ENCODE results near the gene ARFGEF2.
"Not testable (repeated sequence)": the region's sequence is repeated elsewhere in the genome, so short reads cannot be mapped to it uniquely, and the experiment has no call there.

Gene ARFGEF2

GRCh38 chr20:48999890-49000870, 78.7 kb downstream of the ARFGEF2 start:
- DNase-seq (ENCODE audit: low spot score), result no peak

DNA sequence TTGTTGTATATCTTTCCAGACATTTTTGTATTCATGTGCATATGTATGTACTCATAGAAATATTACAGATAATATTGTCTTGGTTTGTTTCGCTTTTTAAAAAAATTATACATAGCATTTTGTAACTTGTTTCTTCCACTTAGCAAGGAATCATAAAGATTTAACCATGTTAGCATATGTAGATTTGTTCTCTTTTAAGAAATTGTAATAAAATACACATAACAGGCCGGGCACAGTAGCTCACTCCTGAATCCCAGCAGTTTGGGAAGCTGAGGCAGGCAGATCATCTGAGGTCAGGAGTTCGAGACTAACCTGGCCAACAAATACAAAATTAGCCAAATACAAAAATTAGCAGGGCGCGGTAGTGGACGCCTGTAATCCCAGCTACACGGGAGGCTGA, 80.2 kb downstream of the ARFGEF2 start:
- no peak for DNase-seq (ENCODE audit: low spot score)

DNA sequence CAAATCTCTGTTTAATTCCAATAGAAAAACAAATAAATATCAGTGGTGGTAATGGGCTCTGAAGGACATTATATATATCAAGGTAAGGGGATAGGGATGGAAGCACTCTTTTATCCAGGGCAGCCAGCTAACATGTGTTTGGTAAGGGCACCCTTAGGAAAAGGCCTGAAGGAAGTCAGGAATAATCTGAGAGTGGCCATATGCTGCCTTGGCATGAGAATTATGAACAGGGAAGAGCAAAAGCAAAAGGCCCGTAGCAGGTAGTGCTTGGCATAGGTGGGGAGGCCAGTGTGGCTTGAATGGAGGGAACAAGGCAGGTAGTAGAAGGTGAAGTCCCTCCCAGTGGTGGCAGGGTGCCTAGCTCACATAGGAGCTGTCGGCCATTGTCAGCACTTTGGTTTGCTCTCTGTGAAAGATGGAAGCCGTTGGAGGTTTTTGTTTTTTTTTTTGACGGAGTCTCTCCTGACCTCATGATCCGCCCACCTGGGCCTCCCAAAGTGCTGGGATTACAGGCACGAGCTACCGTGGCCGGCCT, 85.0 kb downstream of the ARFGEF2 start:
- no peak for DNase-seq (ENCODE audit: low spot score)

DNA sequence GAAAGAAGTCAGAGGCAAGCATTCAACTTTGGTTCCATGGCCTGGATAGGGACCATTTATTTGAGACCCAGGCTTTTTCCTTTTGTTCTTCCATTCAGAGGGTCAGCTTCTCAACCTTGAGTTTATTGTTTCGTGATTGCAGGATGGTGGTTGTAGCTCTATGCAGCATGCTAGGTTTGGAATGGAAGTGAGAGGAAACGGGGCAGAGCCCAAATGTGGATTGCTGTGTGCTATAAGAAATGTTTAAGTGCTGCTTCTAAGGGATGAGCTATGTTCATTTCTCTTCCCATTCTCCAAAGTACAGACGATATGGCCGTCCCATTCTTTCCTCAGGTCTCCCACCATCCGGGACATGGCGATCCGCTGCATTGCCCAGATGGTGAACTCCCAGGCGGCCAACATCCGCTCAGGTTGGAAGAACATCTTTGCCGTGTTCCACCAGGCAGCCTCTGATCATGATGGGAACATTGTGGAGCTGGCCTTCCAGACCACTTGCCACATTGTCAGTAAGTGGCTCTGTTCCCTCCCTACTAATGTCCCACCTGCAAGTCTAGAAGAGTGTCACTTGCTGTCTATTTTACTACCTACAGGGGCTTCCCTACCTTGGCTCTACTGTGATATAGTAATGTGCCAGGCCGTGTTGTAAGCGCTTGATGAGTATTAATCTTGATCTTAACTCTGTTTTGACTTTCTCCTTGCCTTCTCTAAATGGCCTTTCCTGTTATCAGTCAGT, 88.6 kb downstream of the ARFGEF2 start:
- DNase-seq (ENCODE audit: low spot score), result no peak

- no peak for DNase-seq (ENCODE audit: low spot score)
These were observed 102.7 kb downstream of the ARFGEF2 start for GRCh38 chr20:49024220-49024619.

GRCh38 chr20:49028177-49028576, 106.7 kb downstream of the ARFGEF2 start:
- DNase-seq (ENCODE audit: low spot score), result not testable (repeated sequence)

GRCh38 chr20:49028684-49029083, 107.2 kb downstream of the ARFGEF2 start:
- DNase-seq (ENCODE audit: low spot score), result peak; percentile 58

- no peak for DNase-seq (ENCODE audit: low spot score)
These were observed 107.7 kb downstream of the ARFGEF2 start for GRCh38 chr20:49029203-49029602.

DNA sequence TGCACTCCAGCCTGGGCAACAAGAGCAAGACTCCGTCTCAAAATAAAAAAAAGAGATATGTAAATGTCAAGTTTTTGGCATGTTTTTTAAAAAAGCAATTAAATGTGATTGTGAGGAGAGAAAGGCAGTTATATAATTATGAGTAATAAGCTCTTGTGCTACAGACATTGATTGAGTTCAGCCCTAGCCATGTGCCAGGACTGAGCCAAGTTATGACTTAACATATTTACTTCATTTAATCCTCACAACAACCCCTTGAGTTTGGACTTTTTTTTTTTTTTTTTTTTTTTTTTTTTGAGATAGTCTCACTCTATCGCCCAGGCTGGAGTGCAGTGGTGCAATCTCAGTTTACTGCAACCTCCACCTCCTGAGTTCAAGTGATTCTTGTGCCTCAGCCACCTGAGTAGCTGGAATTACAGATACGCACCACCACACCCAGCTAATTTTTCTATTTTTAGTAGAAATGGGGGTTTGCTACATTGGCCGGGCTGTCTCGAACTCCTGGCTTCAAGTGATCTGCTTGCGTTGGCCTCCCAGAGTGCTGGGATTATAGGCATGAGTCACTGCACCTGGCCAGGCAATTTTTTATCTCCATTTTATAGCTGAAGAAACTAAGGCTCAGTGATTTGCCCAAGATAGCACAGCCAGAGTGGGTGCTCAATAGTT, 109.6 kb downstream of the ARFGEF2 start:
- DNase-seq (ENCODE audit: low spot score), result no peak

- DNase-seq (ENCODE audit: low spot score), result no peak
These were observed 110.9 kb downstream of the ARFGEF2 start for GRCh38 chr20:49032455-49032854.

- DNase-seq (ENCODE audit: low spot score), result peak; percentile 50
These were observed 112.7 kb downstream of the ARFGEF2 start for GRCh38 chr20:49034070-49034732.

GRCh38 chr20:49037962-49038387, 116.5 kb downstream of the ARFGEF2 start:
- no peak for DNase-seq (ENCODE audit: low spot score)

- DNase-seq (ENCODE audit: low spot score), result no peak
These were observed 118.3 kb downstream of the ARFGEF2 start for GRCh38 chr20:49039854-49040253.

GRCh38 chr20:49043000-49043399, 121.5 kb downstream of the ARFGEF2 start:
- DNase-seq (ENCODE audit: low spot score), result no peak

DNA sequence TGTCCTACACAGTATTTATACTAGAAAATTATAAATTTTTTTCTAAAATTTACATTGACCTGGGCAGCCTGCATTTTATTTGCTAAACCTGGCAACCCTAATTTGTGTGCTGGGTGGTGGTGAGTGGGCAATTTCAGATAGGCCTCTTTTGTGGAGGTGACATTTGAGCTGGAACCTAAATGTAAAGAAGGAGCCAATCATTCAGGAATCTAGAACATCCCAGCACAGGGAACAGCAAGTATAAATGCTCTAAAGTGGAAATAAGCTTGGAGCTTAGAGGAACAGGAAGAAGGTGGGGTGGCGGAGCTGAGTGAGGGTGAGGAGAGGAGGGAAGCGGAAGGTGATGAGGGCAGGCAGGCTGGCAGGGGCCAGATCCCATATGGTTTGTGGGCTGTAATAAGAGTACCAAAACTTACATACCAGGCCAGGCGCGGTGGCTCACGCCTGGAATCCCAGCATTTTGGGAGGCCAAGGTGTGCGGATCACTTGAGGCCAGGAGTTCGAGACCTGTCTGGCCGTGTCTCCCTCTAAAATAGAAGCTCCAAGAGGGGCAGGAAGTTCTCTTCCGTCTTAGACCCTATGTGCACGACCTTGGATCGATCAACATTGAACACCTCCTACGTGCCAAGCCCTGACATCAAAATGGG, 124.1 kb downstream of the ARFGEF2 start:
- peak; percentile 38 for DNase-seq (ENCODE audit: low spot score)

- peak; percentile 98 for DNase-seq (ENCODE audit: low spot score)
These were observed 124.8 kb downstream of the ARFGEF2 start, which contains the start of gene CSE1L for GRCh38 chr20:49046087-49046900. Gene CSE1L (plus strand): TSS chr20:49046312. CDS start chr20:49058464, 12,152 bp downstream.

GRCh38 chr20:49052334-49052733, 130.8 kb downstream of the ARFGEF2 start:
- DNase-seq (ENCODE audit: low spot score), result no peak

DNA sequence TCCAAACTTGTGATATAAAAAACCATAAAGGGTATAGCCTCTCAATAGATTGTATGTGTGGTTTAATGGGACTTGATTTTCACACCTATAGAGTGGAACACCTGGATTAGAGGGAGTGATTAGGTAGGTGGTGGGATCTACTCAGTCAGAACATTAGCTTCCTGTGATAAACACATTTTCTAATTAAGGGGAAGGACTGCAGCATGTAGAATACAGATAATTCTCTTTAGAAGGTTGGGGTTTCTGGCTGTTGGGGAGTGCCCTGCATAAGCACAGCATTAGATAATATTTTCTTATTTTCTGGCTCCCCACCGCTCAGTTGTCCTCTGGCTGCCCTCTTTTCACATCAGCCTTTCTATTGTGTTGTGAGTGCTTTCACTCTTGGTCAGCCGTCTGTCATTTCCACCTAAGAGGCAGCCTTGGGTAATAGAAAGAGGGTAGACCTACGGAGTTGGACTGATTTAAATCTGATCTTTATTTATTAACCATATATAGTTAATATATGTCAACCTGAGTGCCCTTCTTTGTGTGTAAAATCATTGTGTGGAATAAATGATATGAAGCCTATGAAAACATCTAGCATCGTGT, 132.6 kb downstream of the ARFGEF2 start:
- DNase-seq (ENCODE audit: low spot score), result no peak

- no peak for DNase-seq (ENCODE audit: low spot score)
These were observed 141.8 kb downstream of the ARFGEF2 start for GRCh38 chr20:49063279-49063678.

- DNase-seq (ENCODE audit: low spot score), result no peak
These were observed 153.0 kb downstream of the ARFGEF2 start for GRCh38 chr20:49074521-49074920.
